ENCODE results near the gene PAIP1. TPM values are rescaled to one million over a fixed set of nuclear protein-coding genes. Genes with fewer than 3 reads are reported as not detected.

Gene PAIP1
- total RNA-seq, 4 donors from 2014 or later = 84.5 to 105 (median 98.5) TPM

DNA sequence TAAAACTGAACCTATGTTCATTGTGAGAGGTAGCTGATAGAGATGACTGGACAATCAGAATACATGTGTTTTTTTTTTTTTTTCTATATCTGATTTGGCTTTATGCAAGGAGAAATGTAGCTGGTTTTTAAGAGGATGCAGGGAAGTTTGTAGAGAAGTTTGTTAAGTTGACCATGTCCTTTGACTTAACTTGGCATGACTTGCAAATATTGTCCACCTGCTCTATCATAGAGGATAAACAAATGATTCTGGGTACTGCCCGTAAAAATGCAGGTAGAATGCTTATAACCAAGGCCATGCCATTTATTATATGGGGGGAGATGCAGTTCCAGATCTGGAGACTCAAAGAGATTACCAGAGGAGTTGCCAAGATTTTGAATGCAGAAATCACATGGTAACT, 32.4 kb upstream of the PAIP1 start:
- no peak overlapping the region for H3K27ac ChIP-seq
- H3K9me3 ChIP-seq = no peaks in the 10 kb centered on the region
- no peaks in the 10 kb centered on the region for H3K27me3 ChIP-seq
- WGBS, 2 donors = 97 to 98% methylated on average over 1 of the region's 1 CpG
- no peaks in the 10 kb centered on the region for H3K36me3 ChIP-seq
- DNase-seq = no peak
- no peak overlapping the region for H3K4me3 ChIP-seq (replicated peaks in 1 of 3)
- intact Hi-C loops (cut with DNase I) = no loop called here
- no peak for TF ChIP-seq POLR2A (IDR thresholded peaks at IDR 0.05)
- TF ChIP-seq, protein P1, sequence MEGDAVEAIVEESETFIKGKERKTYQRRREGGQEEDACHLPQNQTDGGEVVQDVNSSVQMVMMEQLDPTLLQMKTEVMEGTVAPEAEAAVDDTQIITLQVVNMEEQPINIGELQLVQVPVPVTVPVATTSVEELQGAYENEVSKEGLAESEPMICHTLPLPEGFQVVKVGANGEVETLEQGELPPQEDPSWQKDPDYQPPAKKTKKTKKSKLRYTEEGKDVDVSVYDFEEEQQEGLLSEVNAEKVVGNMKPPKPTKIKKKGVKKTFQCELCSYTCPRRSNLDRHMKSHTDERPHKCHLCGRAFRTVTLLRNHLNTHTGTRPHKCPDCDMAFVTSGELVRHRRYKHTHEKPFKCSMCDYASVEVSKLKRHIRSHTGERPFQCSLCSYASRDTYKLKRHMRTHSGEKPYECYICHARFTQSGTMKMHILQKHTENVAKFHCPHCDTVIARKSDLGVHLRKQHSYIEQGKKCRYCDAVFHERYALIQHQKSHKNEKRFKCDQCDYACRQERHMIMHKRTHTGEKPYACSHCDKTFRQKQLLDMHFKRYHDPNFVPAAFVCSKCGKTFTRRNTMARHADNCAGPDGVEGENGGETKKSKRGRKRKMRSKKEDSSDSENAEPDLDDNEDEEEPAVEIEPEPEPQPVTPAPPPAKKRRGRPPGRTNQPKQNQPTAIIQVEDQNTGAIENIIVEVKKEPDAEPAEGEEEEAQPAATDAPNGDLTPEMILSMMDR (IDR thresholded peaks at IDR 0.05) = no peak
- H3K4me1 ChIP-seq = no peaks in the 10 kb centered on the region

DNA sequence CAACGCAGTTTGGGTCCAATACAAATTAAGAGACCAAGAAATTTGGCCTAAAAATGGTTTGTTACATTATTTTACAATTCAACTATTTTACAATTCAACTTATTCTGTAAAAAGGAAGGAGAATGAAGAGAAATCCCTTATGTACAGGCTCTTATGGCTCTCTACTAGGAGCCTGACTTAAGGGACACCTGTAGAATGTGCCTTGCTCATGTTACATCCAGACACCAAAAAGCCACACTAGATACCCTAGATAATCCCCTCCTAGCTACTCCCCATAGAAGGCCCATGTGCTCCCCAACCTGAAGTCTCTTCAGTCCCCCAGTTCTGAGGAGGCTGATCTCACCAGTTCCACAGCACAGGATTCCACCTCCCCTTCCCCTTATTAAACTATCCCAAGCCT, 32.0 kb upstream of the PAIP1 start:
- Histone ChIP-seq H3K4me1 (no peaks in the 10 kb centered on the region), H3K27me3 (no peaks in the 10 kb centered on the region), H3K4me3 (replicated peaks in 1 of 3) (no peak overlapping the region), H3K9me3 (no peaks in the 10 kb centered on the region), H3K36me3 (no peaks in the 10 kb centered on the region), H3K27ac (no peak overlapping the region)
- no peak for DNase-seq
- TF ChIP-seq, protein P1 (IDR thresholded peaks at IDR 0.05) = no peak
- no peak for TF ChIP-seq POLR2A (IDR thresholded peaks at IDR 0.05)
- intact Hi-C loops (cut with DNase I) = no loop called here
- 35 to 46% methylated on average over 1 of the region's 1 CpG for WGBS, 2 donors

DNA sequence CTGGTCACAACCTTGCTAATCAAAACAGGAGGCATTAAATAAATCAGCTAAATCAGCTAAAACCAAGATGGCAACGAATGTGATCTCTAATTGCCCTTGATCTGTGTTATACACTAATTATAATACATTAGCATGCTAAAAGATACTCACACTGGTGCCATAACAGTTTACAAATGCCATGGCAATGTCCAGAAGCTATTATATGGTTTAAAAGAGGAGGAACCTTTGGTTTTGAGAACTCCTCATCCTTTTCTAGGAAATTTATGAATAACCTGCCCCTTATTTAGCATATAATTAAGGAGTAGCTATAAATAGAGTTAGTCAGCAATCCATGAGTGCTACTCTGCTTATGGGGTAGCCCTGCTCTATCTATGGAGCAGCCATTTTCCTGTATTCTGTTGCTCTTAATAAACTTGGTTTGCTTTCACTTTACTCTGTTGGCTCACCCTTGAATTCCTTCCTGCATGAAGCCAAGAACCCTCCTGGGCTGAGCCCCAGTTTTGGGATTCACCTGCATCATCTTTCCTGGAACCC, 27.4 kb upstream of the PAIP1 start:
- no peaks in the 10 kb centered on the region for H3K36me3 ChIP-seq
- no peak overlapping the region for H3K27ac ChIP-seq
- no peak for DNase-seq
- WGBS, 2 donors = 90 to 96% methylated on average over 1 of the region's 1 CpG
- no peak overlapping the region for H3K4me3 ChIP-seq (replicated peaks in 1 of 3)
- no peaks in the 10 kb centered on the region for H3K9me3 ChIP-seq
- no peaks in the 10 kb centered on the region for H3K27me3 ChIP-seq
- TF ChIP-seq, protein P1 (IDR thresholded peaks at IDR 0.05) = no peak
- TF ChIP-seq POLR2A (IDR thresholded peaks at IDR 0.05) = no peak
- no peaks in the 10 kb centered on the region for H3K4me1 ChIP-seq
- intact Hi-C loops (cut with DNase I) = no loop called here

DNA sequence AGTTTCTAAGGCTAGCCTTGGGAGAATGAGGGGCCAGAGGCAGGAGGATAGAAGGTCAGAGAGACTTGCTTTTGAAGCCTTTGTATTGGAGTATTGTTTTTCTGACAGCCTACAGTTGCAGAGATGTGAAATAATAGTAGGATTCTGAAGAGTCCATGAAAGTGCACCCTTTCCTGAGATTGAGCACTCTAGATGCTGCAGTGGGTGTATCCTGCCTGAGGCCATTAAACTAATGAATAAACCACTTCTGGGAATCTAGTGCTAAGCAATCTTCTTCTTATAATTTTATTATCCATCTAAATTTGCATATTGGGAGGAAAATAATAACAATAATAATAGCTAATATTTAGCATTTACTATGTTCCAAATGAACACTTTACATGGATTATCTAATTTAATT, 26.8 kb upstream of the PAIP1 start:
- Histone ChIP-seq H3K36me3 (no peaks in the 10 kb centered on the region), H3K27ac (no peak overlapping the region), H3K27me3 (no peaks in the 10 kb centered on the region), H3K9me3 (no peaks in the 10 kb centered on the region), H3K4me3 (replicated peaks in 1 of 3) (no peak overlapping the region), H3K4me1 (no peaks in the 10 kb centered on the region)
- no peak for DNase-seq
- no peak for TF ChIP-seq POLR2A (IDR thresholded peaks at IDR 0.05)
- TF ChIP-seq, protein P1 (IDR thresholded peaks at IDR 0.05) = no peak
- intact Hi-C loops (cut with DNase I) = no loop called here

DNA sequence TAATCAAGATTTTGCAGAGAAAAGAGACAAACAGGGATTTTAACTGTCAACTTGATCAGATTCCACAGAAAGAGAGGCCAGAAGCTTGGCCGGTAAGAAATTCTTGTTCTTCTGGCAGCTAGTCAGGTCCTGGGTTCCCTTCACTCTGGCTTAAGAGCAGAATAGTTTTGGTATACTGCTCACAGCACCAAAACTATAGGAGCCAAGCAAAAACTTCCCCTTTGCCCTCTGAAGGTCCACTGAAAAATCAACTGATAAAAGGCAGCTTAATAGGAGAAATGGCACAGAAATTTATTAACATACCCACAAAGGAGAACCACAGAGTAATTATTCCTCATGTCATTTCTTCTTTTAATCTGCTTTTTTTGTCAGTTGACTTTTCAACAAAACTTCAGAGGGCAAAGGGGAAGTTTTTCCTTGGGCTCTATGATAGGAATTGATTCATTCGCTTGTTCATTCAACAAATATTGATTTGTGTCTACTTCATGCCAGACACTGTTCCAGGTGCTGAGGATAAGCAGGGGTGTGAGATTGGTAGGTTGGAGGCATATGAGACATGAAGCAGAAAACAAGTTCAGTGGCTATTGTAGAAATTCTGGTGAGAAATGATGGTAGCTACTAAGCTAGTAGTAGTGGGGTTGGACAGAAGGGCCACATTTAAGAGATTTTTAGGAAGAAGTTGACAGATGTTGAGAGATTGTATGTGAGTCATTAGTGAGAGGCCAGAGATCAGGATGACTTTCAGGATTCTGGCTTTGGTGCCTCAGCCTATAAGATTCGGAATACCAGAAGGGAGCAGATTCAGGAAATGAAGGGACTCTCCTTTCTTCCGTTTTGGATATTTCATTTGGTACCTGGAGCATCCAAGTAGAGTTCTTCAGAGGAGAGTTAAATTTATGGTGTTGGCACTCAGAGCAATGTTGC, 25.5 kb upstream of the PAIP1 start:
- Histone ChIP-seq H3K36me3 (no peaks in the 10 kb centered on the region), H3K4me1 (no peaks in the 10 kb centered on the region), H3K27me3 (no peaks in the 10 kb centered on the region), H3K4me3 (replicated peaks in 1 of 3) (no peak overlapping the region), H3K27ac (no peak overlapping the region), H3K9me3 (no peaks in the 10 kb centered on the region)
- intact Hi-C loops (cut with DNase I) = no loop called here
- no peak for DNase-seq
- 82 to 87% methylated on average over 4 of the region's 4 CpGs for WGBS, 2 donors
- TF ChIP-seq, protein P1 (IDR thresholded peaks at IDR 0.05) = no peak
